A673 (cell line): Measurements from ENCODE around the gene MLANA.

Experiments
- CTCF ChIP-seq: fragments of 300-800, 200-600 bp; sonication (generic); conservative IDR thresholded peaks from 2 replicates; pipeline ENCODE4 v1.5.1; 2017; ENCODE audit warnings: low read depth, mild to moderate bottlenecking, antibody characterized with exemption, low read length, moderate library complexity, mixed read lengths
- EZH2 ChIP-seq: fragments of 200-600 bp; sonication (generic); IDR thresholded peaks from 2 replicates; pipeline ENCODE4 v1.6.1; 2017; ENCODE audit warnings: borderline replicate concordance, low read depth, mild to moderate bottlenecking, mixed read lengths, antibody characterized with exemption, low read length; ENCODE audit not compliant: poor library complexity, severe bottlenecking

GRCh38 chr9:5939530-5939929 is 48.8 kb downstream of the MLANA start:
- TF ChIP-seq CTCF (no peak), EZH2 (no peak)
